ENCODE data around the gene CATSPERE. TPM values are rescaled to one million over a fixed set of nuclear protein-coding genes. Genes with fewer than 3 reads are reported as not detected.

CATSPERE gene
- total and polyA plus RNA-seq, 9 of the 15 experiments (the other 6 are each of a cell fraction or from before 2014, with no cell fraction given): 0.06 to 0.16 (median 0.09) TPM; not detected in 3

GRCh38 chr1:244664353-244664752 lies 203.3 kb downstream of the CATSPERE start:
- no peak for TF ChIP-seq NFE2 (IDR thresholded peaks at IDR 0.05; ENCODE audit: low read depth)
- TF ChIP-seq ZNF282 (CRISPR knock-in tag; IDR thresholded peaks at IDR 0.05): no peak
- TF ChIP-seq U2AF1 (optimal IDR thresholded peaks at IDR 0.05; ENCODE audit: low read depth, low read length): peak; percentile 11
- ChIA-PET POLR2A (no interaction called here), CTCF (ENCODE audit: low intra/inter-chr PET ratio) (no interaction called here)
- Histone ChIP-seq H3K9me3 (replicated peaks; ENCODE audit: control insufficient read depth, insufficient read depth, low read depth, low read length) (no peaks in the 10 kb centered on the region), H3K36me3 (ENCODE audit: control insufficient read depth, insufficient read depth, low read length) (peaks cover 12% of the 10 kb centered on the region), H2AFZ (ENCODE audit: low read depth, low read length) (no peak overlapping the region), H3K4me3 (no peak overlapping the region), H3K9me1 (ENCODE audit: control insufficient read depth, insufficient read depth, low read length) (no peaks in the 10 kb centered on the region), H3K27me3 (ENCODE audit: control insufficient read depth in 2 of 2, insufficient read depth in 2 of 2, low read length in 2 of 2) (no peaks in the 10 kb centered on the region), H3K79me2 (ENCODE audit: control insufficient read depth, insufficient read depth, low read length) (peaks cover 81% of the 10 kb centered on the region), H3K9ac (ENCODE audit: insufficient read depth in 1 of 2, low read depth in 2 of 2, low read length in 2 of 2) (no peak overlapping the region), H4K20me1 (replicated peaks; ENCODE audit: control insufficient read depth, insufficient read depth, low read length) (peaks cover 13% of the 10 kb centered on the region; the same call in 1 of the 2 replicates), H3K4me1 (replicated peaks in 1 of 2; ENCODE audit: control insufficient read depth in 2 of 2, insufficient read depth in 2 of 2, low read length in 2 of 2) (peaks cover 0 to 23% of the 10 kb centered on the region in 2 experiments; a peak in 4 of 5 replicates), H3K4me2 (ENCODE audit: insufficient read depth, low read length) (no peak overlapping the region), H3K27ac (ENCODE audit: extremely low read depth, low read depth, low read length) (no peak overlapping the region)
- ATAC-seq (peak; percentile 32), FAIRE-seq (no peak), DNase-seq (ENCODE audit: extremely low read depth in 1 of 4, low spot score in 3 of 4) (no peak)
- no TSS peak for BruUV-seq (replicated peaks)
- intact Hi-C loops (cut with micrococcal nuclease) (no loop called here), in situ Hi-C loops (cut with MboI) (no loop called here)
- WGBS (ENCODE audit: insufficient coverage, low coverage, missing lambda C conversion rate): 77% methylated on average over 3 of the region's 3 CpGs

- Histone ChIP-seq H3K9ac (ENCODE audit: insufficient read depth in 1 of 2, low read depth in 2 of 2, low read length in 2 of 2) (no peak overlapping the region), H4K20me1 (replicated peaks; ENCODE audit: control insufficient read depth, insufficient read depth, low read length) (peaks cover 13% of the 10 kb centered on the region; the same call in 1 of the 2 replicates), H3K36me3 (ENCODE audit: control insufficient read depth, insufficient read depth, low read length) (peaks cover 8% of the 10 kb centered on the region; the same call in 2 of the 3 replicates), H3K4me1 (replicated peaks in 1 of 2; ENCODE audit: control insufficient read depth in 2 of 2, insufficient read depth in 2 of 2, low read length in 2 of 2) (peaks cover 0 to 23% of the 10 kb centered on the region in 2 experiments; a peak in 4 of 5 replicates), H3K4me2 (ENCODE audit: insufficient read depth, low read length) (peak overlapping the region; percentile 7; the same call in 1 of the 2 replicates), H3K4me3 (no peak overlapping the region), H3K27ac (ENCODE audit: extremely low read depth, low read depth, low read length) (peak overlapping the region; percentile 5; the same call in 1 of the 3 replicates), H3K27me3 (ENCODE audit: control insufficient read depth in 2 of 2, insufficient read depth in 2 of 2, low read length in 2 of 2) (no peaks in the 10 kb centered on the region), H3K9me1 (ENCODE audit: control insufficient read depth, insufficient read depth, low read length) (no peaks in the 10 kb centered on the region), H2AFZ (ENCODE audit: low read depth, low read length) (no peak overlapping the region), H3K9me3 (replicated peaks; ENCODE audit: control insufficient read depth, insufficient read depth, low read depth, low read length) (no peaks in the 10 kb centered on the region), H3K79me2 (ENCODE audit: control insufficient read depth, insufficient read depth, low read length) (peaks cover 74% of the 10 kb centered on the region)
- 10% methylated on average over 4 of the region's 4 CpGs for WGBS (ENCODE audit: insufficient coverage, low coverage, missing lambda C conversion rate)
- FAIRE-seq: peak; percentile 11
- BruUV-seq (replicated peaks): no TSS peak
- ChIA-PET CTCF (ENCODE audit: low intra/inter-chr PET ratio) (no interaction called here), POLR2A (interaction anchor here (0.6 to 1.0 kb wide), 3 partner anchors 8 to 64 kb away, joined by 4 to 6 read pairs (median 4); no protein-coding TSS in a partner anchor)
- peak; percentile 86 for ATAC-seq
- intact Hi-C loops (cut with micrococcal nuclease): no loop called here
- DNase-seq (ENCODE audit: extremely low read depth in 1 of 4, low spot score in 3 of 4): peak in 2 of 4 experiments; percentile 39 to 58
- in situ Hi-C loops (cut with MboI): no loop called here
- TF ChIP-seq CTBP1 (IDR thresholded peaks at IDR 0.05; ENCODE audit: borderline replicate concordance) (0 out of 2 replicates have a peak, but pooled peaks have one; percentile 29), SPI1 (IDR thresholded peaks at IDR 0.05; ENCODE audit: borderline replicate concordance, low read depth, low read length) (peak; percentile 73; the same call in 1 of the 2 replicates), GABPA (tag; conservative IDR thresholded peaks at IDR 0.05; ENCODE audit: low read depth) (no peak), ZNF140 (CRISPR knock-in tag; IDR thresholded peaks at IDR 0.05) (no peak), TAL1 (IDR thresholded peaks at IDR 0.05) (peak; percentile 17; the same call in 1 of the 2 replicates), NUFIP1 (IDR thresholded peaks at IDR 0.05; ENCODE audit: partially characterized antibody) (no peak), THRAP3 (IDR thresholded peaks at IDR 0.05; ENCODE audit: borderline replicate concordance) (no peak), CTCF (IDR thresholded peaks at IDR 0.05 in 2 of 3, conservative IDR thresholded peaks at IDR 0.05 in 1 of 3; ENCODE audit: insufficient read depth in 2 of 3, low read depth in 1 of 3, low read length in 3 of 3) (0 out of 6 replicates have a peak, but pooled peaks of 1 of the 3 experiments have one; percentile 13), STAT5B (CRISPR knock-in tag; IDR thresholded peaks at IDR 0.05) (no peak), SMAD4 (CRISPR knock-in tag; conservative IDR thresholded peaks at IDR 0.05) (peak; percentile 71), RAD21 (CRISPR knock-in tag; conservative IDR thresholded peaks at IDR 0.05 in 1 of 2, IDR thresholded peaks at IDR 0.05 in 1 of 2) (peak in 1 of 2 experiments; percentile 25; a peak in 1 of 4 replicates), ZC3H11A (IDR thresholded peaks at IDR 0.05; ENCODE audit: low read depth, low read length) (no peak), ATF7 (IDR thresholded peaks at IDR 0.05) (peak; percentile 47)
Observed at GRCh38 chr1:244665771-244666217, 204.7 kb downstream of the CATSPERE start.
